Measurements from ENCODE around the gene CAMK2B. TPM values are rescaled to one million over a fixed set of nuclear protein-coding genes. Genes with fewer than 3 reads are reported as not detected.

Gene CAMK2B
- total RNA-seq, 1 donor: not detected

DNA sequence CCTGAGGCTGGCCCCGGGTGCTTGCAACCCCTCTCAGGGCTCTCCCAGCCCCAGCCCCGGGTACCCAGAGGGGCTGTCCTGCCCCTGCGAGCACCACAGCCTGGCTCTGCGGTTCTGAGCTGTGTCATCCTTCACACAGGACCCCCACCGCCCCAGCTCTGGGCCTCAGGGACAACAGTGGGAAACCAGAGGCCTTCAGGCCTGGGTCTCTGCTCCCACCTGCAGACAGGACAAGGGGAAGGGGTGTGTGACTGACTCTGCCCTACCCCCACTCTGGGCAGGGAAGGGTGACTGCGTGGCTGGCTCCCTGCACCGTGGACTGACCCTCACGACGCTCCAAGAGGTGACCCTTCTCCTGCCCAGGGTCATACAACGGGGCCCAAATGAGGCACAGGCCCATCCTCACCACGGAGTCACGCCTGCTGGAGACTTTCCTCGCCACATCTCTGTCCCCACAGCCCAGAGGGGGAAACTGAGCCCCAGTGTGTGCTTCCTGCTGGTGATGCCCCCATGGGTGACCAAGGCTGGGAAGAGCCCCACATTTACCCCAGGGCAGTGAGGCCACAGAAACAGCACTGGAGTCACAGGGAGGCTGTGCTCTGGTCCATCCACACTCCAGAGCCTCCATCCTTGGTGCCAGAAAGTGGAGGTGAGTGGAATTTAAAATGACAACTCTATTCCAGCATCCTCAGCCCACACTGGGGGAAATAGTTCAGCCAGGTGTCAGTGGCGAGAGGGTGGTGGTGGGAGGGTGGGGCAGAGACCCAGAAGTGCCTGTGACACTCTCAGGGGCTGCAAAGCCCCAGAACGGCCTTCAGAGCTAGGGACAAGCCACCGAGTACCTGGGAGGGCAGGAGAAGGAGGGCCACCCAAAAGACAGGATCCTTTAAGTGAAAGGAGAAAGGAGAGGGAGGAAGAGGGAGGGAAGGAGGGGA is 13.6 kb downstream of the CAMK2B start:
- TF ChIP-seq, protein P1, sequence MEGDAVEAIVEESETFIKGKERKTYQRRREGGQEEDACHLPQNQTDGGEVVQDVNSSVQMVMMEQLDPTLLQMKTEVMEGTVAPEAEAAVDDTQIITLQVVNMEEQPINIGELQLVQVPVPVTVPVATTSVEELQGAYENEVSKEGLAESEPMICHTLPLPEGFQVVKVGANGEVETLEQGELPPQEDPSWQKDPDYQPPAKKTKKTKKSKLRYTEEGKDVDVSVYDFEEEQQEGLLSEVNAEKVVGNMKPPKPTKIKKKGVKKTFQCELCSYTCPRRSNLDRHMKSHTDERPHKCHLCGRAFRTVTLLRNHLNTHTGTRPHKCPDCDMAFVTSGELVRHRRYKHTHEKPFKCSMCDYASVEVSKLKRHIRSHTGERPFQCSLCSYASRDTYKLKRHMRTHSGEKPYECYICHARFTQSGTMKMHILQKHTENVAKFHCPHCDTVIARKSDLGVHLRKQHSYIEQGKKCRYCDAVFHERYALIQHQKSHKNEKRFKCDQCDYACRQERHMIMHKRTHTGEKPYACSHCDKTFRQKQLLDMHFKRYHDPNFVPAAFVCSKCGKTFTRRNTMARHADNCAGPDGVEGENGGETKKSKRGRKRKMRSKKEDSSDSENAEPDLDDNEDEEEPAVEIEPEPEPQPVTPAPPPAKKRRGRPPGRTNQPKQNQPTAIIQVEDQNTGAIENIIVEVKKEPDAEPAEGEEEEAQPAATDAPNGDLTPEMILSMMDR (IDR thresholded peaks at IDR 0.05; ENCODE audit: insufficient read depth, low read depth, low read length): no peak

DNA sequence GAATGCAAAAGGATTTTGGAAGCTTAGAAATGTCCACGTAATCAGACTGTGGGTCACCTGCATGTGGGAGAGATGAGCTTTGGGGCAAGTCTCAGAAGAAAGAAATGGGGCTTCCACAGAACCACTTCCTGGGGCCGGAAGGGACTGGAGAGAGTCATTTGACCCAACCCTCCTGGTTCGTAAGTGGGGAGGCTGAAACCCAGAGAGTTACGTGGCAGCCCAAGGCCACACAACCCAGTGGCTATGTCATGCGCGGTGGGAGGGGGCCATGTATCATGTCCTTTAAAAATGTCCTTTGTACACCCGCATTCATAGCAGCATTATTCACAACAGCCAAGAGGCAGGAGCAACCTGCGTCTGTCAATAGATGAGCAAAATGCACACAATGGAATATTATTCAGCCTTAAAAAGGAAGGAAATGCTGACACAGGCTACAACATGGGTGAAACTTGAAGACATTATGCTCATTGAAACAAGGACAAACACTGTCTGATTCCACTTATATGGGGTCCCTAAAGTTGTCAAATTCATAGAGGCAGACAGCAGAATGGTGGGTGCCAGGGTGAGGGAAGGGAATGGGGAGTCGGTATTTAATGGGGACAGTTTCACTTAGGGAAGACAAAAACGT is 15.1 kb downstream of the CAMK2B start:
- TF ChIP-seq, protein P1 (IDR thresholded peaks at IDR 0.05; ENCODE audit: insufficient read depth, low read depth, low read length): no peak
- no peak for DNase-seq (ENCODE audit: low read depth)
- peak overlapping the region; percentile 41 for H3K4me3 ChIP-seq (ENCODE audit: low read depth, low read length)

More for the DNA sequence above, 13.6 kb downstream of the CAMK2B start:
- no peak overlapping the region for H3K4me3 ChIP-seq (ENCODE audit: low read depth, low read length)
- no peak for DNase-seq (ENCODE audit: low read depth)

DNA sequence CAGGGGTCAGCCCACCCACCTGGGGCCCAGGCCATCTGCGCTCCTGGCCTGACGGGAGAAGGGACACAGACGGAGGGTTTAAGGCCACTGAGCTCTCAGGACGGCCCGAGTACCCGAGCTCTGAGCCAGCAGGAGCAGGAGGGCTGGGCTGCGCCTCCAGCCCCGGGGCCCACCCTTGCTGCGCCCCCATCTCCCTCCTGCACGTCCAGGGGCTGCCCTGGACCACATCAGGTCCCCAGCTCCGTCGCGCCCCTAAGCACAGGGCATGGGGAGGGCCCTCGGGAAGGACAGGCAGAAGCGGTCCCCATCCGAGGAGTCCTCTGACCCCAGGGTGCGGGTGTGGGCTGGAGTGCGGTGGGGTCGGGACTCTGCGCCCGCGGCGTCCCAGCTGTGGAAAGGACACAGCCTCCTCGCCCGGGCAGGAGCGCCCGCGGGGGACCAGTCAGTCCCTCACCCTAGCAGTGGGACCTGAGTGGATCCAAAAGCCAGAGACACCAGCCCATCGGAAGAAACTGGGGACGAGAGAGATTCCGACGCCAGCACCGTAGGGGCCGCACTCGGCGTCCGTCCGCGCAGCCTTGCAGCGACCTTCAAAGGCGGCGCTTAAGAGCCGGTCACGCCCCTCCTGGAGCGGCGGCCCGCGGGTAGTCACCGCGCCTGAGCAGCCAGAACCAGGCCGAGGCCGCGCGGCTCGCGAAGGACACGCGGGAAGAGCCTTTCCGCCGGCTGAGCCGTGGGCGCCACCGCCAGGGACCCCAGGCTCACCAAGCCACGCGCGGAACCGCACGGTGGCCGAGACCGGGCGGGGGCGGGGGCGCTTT is 15.9 kb downstream of the CAMK2B start:
- DNase-seq (ENCODE audit: low read depth): peak; percentile 58
- H3K4me3 ChIP-seq (ENCODE audit: low read depth, low read length): peak overlapping the region; percentile 41
- TF ChIP-seq, protein P1 (IDR thresholded peaks at IDR 0.05; ENCODE audit: insufficient read depth, low read depth, low read length): no peak

DNA sequence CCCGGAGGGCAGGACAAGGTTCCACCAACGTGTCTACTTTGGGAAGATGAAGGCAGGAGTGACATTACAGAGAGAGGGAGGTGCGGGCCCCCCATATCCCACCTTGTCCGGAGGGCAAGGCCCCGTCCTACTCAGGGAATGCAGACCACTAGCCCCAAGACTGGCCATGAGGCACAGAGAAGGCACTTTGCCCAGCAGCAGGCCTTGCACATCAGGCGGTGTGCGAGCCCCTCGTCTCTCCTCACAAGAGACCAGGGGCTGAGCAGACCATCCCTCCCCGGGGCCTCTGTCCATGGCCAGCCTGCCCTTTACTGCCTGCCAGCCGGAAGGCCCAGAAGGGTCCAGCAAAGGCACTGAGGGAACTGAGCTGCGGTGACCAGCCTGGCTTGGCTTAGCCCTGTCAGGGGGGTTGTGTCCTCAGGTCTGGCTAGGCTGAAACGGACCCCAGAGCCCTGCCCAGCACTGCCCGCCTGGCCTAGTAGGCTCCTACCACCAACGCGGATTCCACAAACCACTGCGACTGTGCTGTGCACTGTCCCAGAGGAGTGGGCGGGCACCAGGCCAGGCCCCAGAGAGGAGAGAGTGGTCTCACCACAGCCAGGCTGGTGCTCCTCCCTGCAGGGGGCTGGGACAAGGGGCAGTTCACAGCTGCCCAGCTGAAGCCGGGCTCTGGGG is 16.7 kb downstream of the CAMK2B start:
- TF ChIP-seq, protein P1 (IDR thresholded peaks at IDR 0.05; ENCODE audit: insufficient read depth, low read depth, low read length): no peak
- no peak overlapping the region for H3K4me3 ChIP-seq (ENCODE audit: low read depth, low read length)
- no peak for DNase-seq (ENCODE audit: low read depth)

DNA sequence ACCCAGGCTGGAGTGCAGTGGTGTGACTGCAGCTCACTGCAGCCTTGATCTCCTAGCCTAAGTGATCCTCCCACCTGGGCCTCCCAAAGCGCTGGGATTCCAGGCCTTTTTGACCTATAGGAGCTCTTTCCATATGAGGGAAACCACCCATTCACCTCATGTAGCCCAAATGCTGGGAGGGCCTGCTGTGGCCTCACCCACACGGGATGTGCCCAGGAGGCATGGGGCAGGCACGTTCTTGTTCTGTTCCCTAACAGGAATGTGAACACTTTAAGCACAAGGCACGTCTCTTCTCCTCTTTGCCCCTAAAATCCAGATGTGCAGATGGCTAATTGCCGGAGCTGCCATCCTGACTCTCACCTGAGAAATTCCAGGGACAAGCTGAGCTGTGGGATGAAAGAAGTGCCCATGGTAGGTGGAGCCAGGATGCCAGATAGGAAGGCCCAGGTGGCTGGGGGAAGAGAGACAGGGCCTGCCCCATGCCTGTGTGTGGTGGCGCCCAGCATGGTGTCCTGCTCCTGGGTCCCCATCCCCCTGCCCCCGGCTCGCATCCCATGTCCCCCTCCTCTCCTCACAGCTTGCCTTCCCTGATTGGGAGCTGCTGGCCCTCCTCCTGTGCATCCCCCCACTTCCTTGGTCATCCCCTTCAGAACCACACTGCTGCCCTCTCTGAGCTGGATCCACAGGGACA is 17.3 kb downstream of the CAMK2B start:
- no peak overlapping the region for H3K4me3 ChIP-seq (ENCODE audit: low read depth, low read length)
- no peak for DNase-seq (ENCODE audit: low read depth)
- TF ChIP-seq, protein P1 (IDR thresholded peaks at IDR 0.05; ENCODE audit: insufficient read depth, low read depth, low read length): no peak

All from fibroblast of villous mesenchyme (primary cell).